ENCODE measurements around the gene IFNA8. TPM values are rescaled to one million over a fixed set of nuclear protein-coding genes. Genes with fewer than 3 reads are reported as not detected.

Gene IFNA8
- total and polyA plus RNA-seq, 2 experiments from 2014 or later: not detected

GRCh38 chr9:21383627-21384026, 25.3 kb upstream of the IFNA8 start:
- H3K27ac ChIP-seq: no peak overlapping the region
- no peaks in the 10 kb centered on the region for H3K9me3 ChIP-seq (ENCODE audit: low read depth)
- peaks cover 3% of the 10 kb centered on the region for H3K27me3 ChIP-seq
- TF ChIP-seq, protein P1, sequence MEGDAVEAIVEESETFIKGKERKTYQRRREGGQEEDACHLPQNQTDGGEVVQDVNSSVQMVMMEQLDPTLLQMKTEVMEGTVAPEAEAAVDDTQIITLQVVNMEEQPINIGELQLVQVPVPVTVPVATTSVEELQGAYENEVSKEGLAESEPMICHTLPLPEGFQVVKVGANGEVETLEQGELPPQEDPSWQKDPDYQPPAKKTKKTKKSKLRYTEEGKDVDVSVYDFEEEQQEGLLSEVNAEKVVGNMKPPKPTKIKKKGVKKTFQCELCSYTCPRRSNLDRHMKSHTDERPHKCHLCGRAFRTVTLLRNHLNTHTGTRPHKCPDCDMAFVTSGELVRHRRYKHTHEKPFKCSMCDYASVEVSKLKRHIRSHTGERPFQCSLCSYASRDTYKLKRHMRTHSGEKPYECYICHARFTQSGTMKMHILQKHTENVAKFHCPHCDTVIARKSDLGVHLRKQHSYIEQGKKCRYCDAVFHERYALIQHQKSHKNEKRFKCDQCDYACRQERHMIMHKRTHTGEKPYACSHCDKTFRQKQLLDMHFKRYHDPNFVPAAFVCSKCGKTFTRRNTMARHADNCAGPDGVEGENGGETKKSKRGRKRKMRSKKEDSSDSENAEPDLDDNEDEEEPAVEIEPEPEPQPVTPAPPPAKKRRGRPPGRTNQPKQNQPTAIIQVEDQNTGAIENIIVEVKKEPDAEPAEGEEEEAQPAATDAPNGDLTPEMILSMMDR (IDR thresholded peaks at IDR 0.05; ENCODE audit: low read depth, low read length): no peak
- H3K4me3 ChIP-seq: no peak overlapping the region
- DNase-seq (ENCODE audit: low read depth in 1 of 2, low spot score in 1 of 2): no peak
- no peaks in the 10 kb centered on the region for H3K36me3 ChIP-seq
- H3K4me1 ChIP-seq (ENCODE audit: low read depth): no peaks in the 10 kb centered on the region

DNA sequence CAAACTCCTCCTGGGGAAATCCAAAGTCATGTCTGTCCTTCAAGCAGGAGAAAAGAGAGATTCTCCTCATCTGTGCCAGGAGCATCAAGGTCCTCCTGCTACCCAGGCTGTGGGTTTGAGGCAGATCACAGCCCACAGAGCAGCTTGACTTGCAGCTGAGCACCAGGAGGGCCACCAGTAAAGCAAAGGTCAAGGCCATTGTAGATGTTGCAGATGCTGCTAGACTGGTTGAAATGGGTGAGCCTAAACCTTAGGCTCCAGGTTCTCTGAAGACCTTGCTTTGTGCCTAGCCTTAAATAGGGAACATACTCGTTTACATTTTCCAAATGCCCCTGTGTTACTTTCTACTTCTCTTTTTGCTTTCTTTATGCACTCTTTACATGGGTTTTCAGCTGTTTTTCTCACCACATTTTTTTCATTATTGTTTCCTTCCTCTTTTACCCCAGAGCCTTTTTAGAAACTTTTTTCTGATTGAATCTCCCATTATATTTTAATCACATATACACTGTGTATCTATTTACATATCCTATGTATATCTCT, 23.7 kb upstream of the IFNA8 start, which contains the start of gene IFNA2:
Gene IFNA2 (minus strand): TSS at position 268 of the 540 bp plus-strand sequence. CDS start 69 bp downstream, at position 199.
- H3K4me1 ChIP-seq (ENCODE audit: low read depth): no peaks in the 10 kb centered on the region
- H3K36me3 ChIP-seq: no peaks in the 10 kb centered on the region
- TF ChIP-seq, protein P1 (IDR thresholded peaks at IDR 0.05; ENCODE audit: low read depth, low read length): no peak
- no peak within 1 kb of the TSS for H3K27ac ChIP-seq
- no peaks in the 10 kb centered on the region for H3K9me3 ChIP-seq (ENCODE audit: low read depth)
- no peak for DNase-seq (ENCODE audit: low read depth in 1 of 2, low spot score in 1 of 2)
- H3K27me3 ChIP-seq: peaks cover 3% of the 10 kb centered on the region
- no peak within 1 kb of the TSS for H3K4me3 ChIP-seq

DNA sequence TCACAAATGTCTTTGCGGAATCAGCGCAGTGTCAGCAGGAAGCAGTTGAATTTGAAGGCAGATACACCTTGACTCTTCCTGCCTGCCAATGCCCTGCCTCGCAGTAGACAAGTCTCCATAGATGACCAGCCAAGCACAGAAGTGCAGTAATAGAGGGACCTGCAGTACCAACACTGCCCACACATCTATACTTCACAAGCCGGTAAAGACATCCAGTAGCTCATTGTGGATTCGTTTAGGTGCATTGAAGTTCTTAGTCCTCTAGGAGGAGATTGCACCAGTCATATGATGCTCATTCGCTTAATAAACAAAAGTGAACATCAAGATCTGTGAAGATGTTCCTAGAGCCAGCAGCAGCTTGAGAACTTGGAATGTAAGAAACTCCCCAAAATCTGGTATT, 16.6 kb upstream of the IFNA8 start:
- TF ChIP-seq, protein P1 (IDR thresholded peaks at IDR 0.05; ENCODE audit: low read depth, low read length): no peak
- peak in 1 of 2 donors; percentile 19 for DNase-seq (ENCODE audit: low read depth in 1 of 2, low spot score in 1 of 2)
- no peak overlapping the region for H3K4me3 ChIP-seq
- no peaks in the 10 kb centered on the region for H3K9me3 ChIP-seq (ENCODE audit: low read depth)
- H3K27ac ChIP-seq: no peak overlapping the region
- no peaks in the 10 kb centered on the region for H3K4me1 ChIP-seq (ENCODE audit: low read depth)
- H3K27me3 ChIP-seq: peaks cover 36% of the 10 kb centered on the region
- no peaks in the 10 kb centered on the region for H3K36me3 ChIP-seq

DNA sequence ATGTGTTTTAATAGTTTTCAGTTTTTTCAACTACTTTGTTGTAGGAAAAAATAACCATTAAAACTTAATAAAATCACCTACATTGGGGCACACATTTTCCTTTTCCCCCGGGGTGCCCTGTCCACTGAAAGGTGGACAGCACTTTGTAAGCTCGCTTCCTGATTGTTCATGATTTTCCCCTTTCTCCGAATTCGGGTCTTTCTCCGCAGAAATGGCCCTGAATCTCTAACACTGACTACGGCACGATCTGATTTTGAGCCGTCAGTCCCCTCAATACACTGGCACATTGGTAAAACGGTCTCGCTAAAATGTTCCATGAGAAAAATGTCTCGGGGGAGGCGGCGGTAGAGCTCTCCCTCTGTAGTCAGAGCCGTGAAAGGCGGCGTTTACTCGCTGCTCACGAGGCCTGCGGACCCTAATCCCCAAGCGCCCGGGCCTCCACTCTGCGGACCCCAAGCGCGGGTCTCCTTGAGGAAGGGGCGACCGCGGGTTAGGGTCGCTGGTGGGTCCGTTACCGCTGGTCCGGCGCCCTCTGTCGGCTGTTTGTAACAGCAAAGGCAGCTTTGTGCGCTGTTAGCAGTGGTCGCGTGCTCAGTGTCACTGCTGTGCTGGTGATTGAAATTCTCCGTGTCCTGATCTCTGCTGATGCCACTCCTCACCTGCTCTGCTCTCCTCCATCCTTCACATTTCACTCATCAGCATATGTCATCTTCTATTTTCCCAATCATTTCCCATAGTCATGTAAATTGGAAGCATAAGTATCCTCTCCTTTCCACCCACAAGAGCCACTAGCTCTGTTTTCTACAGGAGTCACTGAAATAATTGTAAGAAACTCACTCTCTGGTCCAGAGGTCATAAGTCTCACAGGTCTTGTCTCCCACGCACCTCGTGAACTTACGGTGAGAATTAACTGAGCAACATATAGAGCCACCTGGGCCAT, 12.9 kb upstream of the IFNA8 start:
- H3K4me3 ChIP-seq: peak overlapping the region; percentile 34
- peaks cover 61% of the 10 kb centered on the region for H3K27me3 ChIP-seq
- peak; percentile 31 to 81 for DNase-seq (ENCODE audit: low read depth in 1 of 2, low spot score in 1 of 2)
- no peak overlapping the region for H3K27ac ChIP-seq
- H3K36me3 ChIP-seq: no peaks in the 10 kb centered on the region
- no peaks in the 10 kb centered on the region for H3K9me3 ChIP-seq (ENCODE audit: low read depth)
- TF ChIP-seq, protein P1 (IDR thresholded peaks at IDR 0.05; ENCODE audit: low read depth, low read length): peak; percentile 85
- no peaks in the 10 kb centered on the region for H3K4me1 ChIP-seq (ENCODE audit: low read depth)

DNA sequence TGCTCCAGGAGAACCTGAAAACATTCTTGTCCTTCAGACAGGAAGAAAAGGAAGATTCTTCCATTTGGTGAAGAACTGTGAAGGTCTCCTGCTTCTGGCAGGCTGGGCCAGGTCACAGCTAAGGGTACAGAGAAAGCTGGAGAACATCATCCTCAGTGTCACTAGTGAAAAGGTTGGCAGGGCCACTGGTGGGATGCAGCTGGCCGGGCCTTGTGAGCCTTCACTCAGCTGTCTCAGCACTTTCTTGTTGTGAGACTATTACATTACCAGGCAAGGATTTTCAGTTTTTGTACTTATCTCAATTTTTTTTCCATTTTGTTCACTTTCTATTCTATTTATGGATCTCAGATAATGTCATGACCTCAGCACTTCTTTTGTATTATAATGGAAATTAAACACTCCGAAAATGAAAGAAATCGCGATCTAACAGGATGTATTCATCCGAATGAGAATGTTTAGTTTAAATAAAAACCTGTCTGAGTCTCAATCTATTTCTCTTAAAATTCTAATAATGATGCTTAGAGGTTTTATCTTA, 9.9 kb upstream of the IFNA8 start:
- no peaks in the 10 kb centered on the region for H3K9me3 ChIP-seq (ENCODE audit: low read depth)
- no peaks in the 10 kb centered on the region for H3K36me3 ChIP-seq
- TF ChIP-seq, protein P1 (IDR thresholded peaks at IDR 0.05; ENCODE audit: low read depth, low read length): no peak
- H3K4me3 ChIP-seq: no peak overlapping the region
- peaks cover 87% of the 10 kb centered on the region for H3K27me3 ChIP-seq
- no peaks in the 10 kb centered on the region for H3K4me1 ChIP-seq (ENCODE audit: low read depth)
- DNase-seq (ENCODE audit: low read depth in 1 of 2, low spot score in 1 of 2): no peak
- H3K27ac ChIP-seq: no peak overlapping the region
